Globus pallidus (tissue), 1 donor: ENCODE data around the gene ADCY3.

ENCODE experiments used
- DNase-seq: peaks from one replicate; pipeline ENCODE4 v3.0.0-alpha.2; 2015; ENCODE audit warnings: low spot score

The ADCY3 gene

GRCh38 chr2:24903161-24904103, 16.6 kb downstream of the ADCY3 start:
- no peak for DNase-seq

GRCh38 chr2:24899361-24899910, 20.6 kb downstream of the ADCY3 start:
- no peak for DNase-seq

DNA sequence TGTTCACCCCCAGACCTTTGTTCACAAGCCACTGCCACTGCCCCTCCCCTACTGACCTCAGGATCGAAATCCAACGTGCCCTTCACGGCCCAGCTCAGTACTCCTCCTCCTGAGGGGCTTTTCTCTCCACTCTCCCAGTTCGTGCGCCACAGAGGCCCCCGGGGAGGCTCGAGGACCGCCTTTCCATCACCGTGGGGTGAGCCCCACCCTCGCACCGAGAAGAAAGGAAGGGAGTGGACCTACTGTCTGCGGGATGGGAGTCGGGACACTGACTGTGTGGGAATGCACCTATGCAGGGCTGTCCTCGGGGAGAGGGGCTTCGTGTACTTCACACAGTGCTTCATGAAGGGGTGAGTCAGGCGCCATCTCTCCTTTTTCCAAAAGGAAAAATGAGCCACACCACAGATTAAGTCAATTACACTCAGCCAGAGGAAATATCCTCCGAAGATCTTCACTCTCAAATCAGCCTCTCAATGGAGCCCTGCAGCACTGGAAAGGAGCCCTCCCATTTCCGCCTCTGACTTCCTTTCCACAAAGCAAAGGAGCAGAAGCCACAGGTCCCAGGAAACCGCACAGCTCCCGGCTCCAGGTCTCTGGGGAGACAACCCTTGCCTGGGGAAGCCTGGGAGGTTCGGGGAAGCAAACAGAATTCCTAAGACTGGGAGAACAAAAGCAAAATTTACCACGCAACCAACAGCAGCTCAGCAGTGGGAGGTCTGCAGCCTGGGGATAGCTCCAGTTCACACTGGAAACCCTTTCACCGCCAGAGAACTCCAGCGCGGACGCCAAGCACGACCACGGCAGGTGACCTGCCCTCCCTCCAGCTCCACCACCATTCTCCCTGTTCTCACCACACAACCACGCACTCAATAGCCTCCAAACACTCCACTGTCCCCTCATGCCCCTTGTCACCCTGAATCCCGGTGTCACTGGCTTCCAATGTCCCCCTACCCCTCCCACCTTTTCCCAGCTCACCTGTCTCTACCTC, 21.6 kb downstream of the ADCY3 start:
- no peak for DNase-seq

DNA sequence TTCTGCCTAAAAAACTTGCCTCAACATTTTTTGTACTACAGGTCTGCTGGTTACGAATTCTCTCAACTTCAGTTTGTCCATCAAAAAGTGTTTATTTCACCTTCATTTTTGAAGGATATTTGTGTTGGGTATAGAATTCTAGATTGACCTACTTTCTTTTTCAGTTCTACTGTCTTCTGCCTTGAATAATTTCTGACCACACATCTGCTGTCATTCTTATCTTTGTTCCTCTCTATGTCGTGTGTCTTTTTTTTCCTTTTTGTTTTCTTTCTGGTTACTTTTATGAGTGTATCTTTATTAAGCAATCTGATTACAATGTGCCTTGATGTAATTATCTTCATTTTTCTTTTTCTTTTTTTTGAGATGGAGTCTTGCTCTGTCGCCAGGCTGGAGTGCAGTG, 25.3 kb downstream of the ADCY3 start:
- no peak for DNase-seq

- no peak for DNase-seq
Measured at GRCh38 chr2:24893934-24894333, 26.1 kb downstream of the ADCY3 start.

DNA sequence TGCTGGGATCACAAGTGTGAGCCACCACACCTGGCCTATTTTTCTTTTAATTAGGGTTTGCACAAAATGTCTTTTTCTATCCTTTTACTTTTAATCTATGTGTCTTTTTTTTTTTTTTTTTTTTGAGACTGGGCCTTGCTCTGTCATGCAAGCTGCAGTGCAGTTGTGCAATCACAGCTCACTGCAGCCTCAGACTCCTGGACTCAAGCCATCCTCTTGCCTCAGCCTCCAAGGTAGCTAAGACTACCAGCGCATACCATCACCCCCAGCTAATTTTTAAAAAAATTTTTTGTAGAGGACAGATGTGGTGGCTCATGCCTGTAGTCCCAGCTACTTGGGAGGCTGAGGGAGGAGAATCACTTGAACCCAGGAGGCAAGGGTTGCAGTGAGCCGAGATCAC, 27.1 kb downstream of the ADCY3 start:
- no peak for DNase-seq

DNA sequence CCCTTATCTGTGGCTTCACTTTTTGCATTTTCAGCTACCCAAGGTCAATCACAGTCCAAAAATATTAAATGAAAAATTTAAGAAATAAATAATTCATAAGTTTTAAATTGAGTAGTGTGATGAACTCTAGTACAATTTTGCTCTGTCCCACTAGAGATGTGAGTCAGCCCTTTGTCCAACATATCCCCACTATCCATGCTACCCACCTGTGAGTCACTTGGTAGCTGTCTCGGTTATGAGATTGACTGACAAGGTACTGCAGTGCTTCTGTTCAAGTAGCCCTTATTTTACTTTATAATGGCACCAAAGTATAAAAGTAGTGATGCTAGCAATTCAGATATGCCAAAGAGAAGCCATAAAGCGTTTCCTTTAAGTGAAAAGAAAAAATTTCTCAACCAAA, 28.8 kb downstream of the ADCY3 start:
- no peak for DNase-seq

DNA sequence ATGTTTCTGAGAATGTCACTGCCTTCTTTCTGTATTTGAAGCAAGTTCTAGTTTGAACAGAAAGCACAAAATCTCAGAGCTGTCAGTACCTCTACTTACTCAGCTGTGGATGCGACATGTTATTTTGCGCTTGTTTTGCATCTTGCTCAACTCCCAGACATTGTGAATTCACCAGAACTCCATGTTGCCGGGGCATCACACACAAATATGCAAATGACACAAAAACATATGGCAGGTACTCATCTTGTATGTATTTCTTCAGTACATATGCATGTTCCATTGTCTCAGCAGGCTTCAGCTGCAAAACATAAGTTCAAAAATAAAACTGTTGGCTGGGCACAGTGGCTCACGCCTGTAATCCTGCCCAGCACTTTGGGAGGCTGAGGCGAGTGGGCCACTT, 30.8 kb downstream of the ADCY3 start:
- DNase-seq, result no peak

- DNase-seq, result no peak
Measured at GRCh38 chr2:24888177-24888576, 31.9 kb downstream of the ADCY3 start.

- DNase-seq, result no peak
Measured at GRCh38 chr2:24887307-24887874, 32.6 kb downstream of the ADCY3 start.

DNA sequence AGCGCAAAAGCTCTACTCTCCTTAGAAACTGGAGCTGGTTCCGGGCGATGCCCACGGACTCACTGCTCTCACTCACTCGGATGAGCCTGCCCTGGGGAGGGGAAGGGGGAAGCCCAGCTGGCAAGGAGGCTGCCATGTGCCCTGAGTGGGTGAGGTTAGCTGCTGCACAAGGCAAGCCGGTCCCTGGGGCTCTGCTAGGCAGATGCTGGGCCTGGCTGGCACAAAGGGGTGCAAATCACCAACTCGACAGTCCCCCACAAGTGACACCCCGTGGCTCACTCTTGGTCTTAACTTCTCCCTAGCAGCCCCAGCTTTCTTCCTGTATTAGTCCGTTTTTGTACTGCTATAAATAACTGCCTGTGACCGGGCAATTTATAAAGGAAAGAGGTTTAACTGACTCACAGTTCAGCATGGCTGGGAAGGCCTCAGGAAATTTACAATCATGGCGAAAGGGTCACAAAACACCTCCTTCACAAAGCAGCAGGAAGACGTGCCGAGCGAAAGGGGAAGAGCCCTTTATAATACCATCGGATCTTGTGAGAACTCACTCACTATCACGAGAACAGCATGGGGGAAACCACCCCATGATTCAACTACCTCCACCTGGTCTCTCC, 33.2 kb downstream of the ADCY3 start:
- DNase-seq, result no peak

- DNase-seq, result no peak
Measured at GRCh38 chr2:24886126-24886501, 33.9 kb downstream of the ADCY3 start.

GRCh38 chr2:24885221-24886125, 34.6 kb downstream of the ADCY3 start:
- DNase-seq, result no peak

- DNase-seq, result no peak
Measured at GRCh38 chr2:24883946-24884345, 36.1 kb downstream of the ADCY3 start.

DNA sequence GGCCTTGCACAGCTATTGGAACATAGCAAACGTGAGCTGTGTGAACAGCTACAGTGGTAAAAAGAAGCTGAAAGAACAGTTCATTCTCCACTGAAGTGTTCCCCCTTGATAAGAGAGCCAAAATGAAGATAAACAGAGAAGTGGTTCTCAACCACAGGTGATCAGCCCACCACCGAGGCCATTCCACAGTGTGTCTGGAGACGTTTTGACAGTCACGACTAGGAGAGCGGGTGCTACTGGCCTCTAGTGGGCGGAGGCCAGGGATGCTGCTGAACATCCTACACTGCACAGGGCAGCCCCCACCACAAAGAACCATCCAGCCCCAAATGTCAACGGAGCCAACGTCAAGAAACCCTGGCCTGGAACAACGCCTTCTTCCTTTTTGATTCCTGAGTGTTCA, 38.4 kb downstream of the ADCY3 start:
- DNase-seq, result peak; percentile 45

GRCh38 chr2:24881158-24881557, 38.9 kb downstream of the ADCY3 start:
- DNase-seq, result peak; percentile 69

DNA sequence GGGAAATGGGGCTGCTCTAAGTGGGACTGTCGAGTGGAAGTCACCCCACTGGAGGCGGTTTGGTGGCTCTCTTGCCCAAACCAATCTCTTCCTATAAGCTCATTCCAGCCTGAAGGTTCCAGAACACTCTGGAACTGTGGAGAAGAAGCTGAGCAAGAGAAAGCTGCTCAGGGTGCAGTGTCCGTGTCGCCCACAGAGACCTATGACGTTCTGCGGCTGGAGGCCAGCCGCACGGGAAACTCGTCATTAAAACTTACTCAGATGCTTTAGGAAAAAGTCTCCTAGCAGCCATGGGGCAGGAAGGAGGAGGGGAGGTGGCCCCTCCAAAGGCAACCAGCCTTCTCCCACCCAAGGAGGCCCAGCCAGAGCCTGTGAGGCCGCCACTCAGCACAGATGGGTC, 41.7 kb downstream of the ADCY3 start:
- no peak for DNase-seq

- no peak for DNase-seq
Measured at GRCh38 chr2:24877646-24878045, 42.4 kb downstream of the ADCY3 start.

- no peak for DNase-seq
Measured at GRCh38 chr2:24877067-24877466, 43.0 kb downstream of the ADCY3 start.

GRCh38 chr2:24875901-24876300, 44.1 kb downstream of the ADCY3 start:
- DNase-seq, result no peak

DNA sequence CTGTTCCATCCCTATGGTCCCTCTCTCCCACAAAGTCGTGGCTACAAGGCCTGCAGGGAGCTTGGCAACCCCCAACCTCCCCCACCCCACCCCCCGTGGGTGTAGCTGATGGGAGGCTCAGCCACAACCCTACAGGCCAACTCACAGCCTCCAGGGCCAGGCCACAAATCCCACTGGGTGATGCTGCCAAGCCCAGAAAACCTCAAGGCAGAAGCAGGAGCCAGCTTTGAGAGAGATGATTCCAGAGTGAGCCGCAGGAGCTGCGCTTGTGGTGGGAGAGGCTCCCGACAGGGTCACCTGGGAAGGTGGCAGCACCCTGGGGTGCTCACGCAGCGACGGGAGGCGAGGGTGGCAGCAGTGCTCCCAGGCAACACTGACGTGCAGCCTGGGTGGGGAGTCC, 44.8 kb downstream of the ADCY3 start:
- no peak for DNase-seq
